Mesenchymal stem cell (in vitro differentiated cells and primary cell): ENCODE results near the gene USP14.
A peak's percentile ranks its signal among the peaks of the same experiment; 100 is the strongest.

Source experiments
- DNase-seq: peaks from one replicate; pipeline ENCODE4 v3.0.0-alpha.2; 2013
- H2AFZ ChIP-seq: one replicate; pipeline ENCODE4 v1.6.1; 2013; ENCODE audit warnings: low read depth, mild to moderate bottlenecking, control low read depth, inconsistent platforms, low read length, moderate library complexity
- H2AK5ac ChIP-seq: 2 replicates; pipeline ENCODE4 v1.6.1; 2013; ENCODE audit warnings: low read length, moderate library complexity, mild to moderate bottlenecking, inconsistent platforms; ENCODE audit not compliant: severe bottlenecking
- H2BK120ac ChIP-seq: one replicate; pipeline ENCODE4 v1.6.1; 2013; ENCODE audit warnings: low read depth, mild to moderate bottlenecking, inconsistent platforms, low read length, moderate library complexity
- H2BK12ac ChIP-seq, 2 experiments: one replicate each; pipeline ENCODE4 v1.6.1; 2013; ENCODE audit warnings: inconsistent platforms in 2 of 2, low read length in 2 of 2, mild to moderate bottlenecking in 2 of 2, moderate library complexity in 2 of 2, control low read depth in 1 of 2
- H2BK15ac ChIP-seq: one replicate; pipeline ENCODE4 v1.6.1; 2013; ENCODE audit warnings: mild to moderate bottlenecking, low read depth, inconsistent platforms; ENCODE audit not compliant: poor library complexity, severe bottlenecking
- H2BK5ac ChIP-seq: 2 replicates; pipeline ENCODE4 v1.6.1; 2013; ENCODE audit warnings: low read depth, mild to moderate bottlenecking, low read length, control low read depth, inconsistent platforms; ENCODE audit not compliant: poor library complexity, severe bottlenecking
- H3K14ac ChIP-seq, 2 experiments: one replicate each; pipeline ENCODE4 v1.6.1; 2013; ENCODE audit warnings: inconsistent platforms in 2 of 2, low read length in 2 of 2, control low read depth in 1 of 2, mild to moderate bottlenecking in 1 of 2, moderate library complexity in 1 of 2
- H3K18ac ChIP-seq, 2 experiments: one replicate each; pipeline ENCODE4 v1.6.1; 2013; ENCODE audit warnings: inconsistent platforms in 2 of 2, low read length in 2 of 2, control low read depth in 1 of 2, low read depth in 1 of 2, mild to moderate bottlenecking in 1 of 2
- H3K23ac ChIP-seq, 2 experiments: one replicate each; pipeline ENCODE4 v1.6.1; 2013; ENCODE audit warnings: inconsistent platforms in 2 of 2, low read length in 2 of 2, mild to moderate bottlenecking in 2 of 2, moderate library complexity in 2 of 2, control low read depth in 1 of 2
- H3K27ac ChIP-seq: 2 replicates; pipeline ENCODE4 v1.5.1; 2013; ENCODE audit warnings: mild to moderate bottlenecking, moderate library complexity, low read length, control low read depth, inconsistent platforms; ENCODE audit not compliant: poor library complexity, severe bottlenecking
- H3K27me3 ChIP-seq, 2 experiments: 2 replicates each; pipeline versions ENCODE4 v1.6.1 to v1.7.0; 2013; ENCODE audit warnings: low read length in 2 of 2, mild to moderate bottlenecking in 2 of 2, moderate library complexity in 2 of 2, control low read depth in 1 of 2, inconsistent platforms in 1 of 2; ENCODE audit not compliant: control insufficient read depth in 1 of 2, insufficient read depth in 1 of 2
- H3K36me3 ChIP-seq, 2 experiments: 2 replicates each; pipeline versions ENCODE4 v1.6.1 to v1.7.0; 2013; ENCODE audit warnings: low read length in 2 of 2, control low read depth in 1 of 2, inconsistent platforms in 1 of 2, low read depth in 1 of 2, mild to moderate bottlenecking in 1 of 2; ENCODE audit not compliant: insufficient read depth in 2 of 2, control insufficient read depth in 1 of 2
- H3K4ac ChIP-seq, 2 experiments: one replicate each; pipeline ENCODE4 v1.6.1; 2013; ENCODE audit warnings: inconsistent platforms in 2 of 2, low read length in 2 of 2, mild to moderate bottlenecking in 2 of 2, moderate library complexity in 2 of 2, control low read depth in 1 of 2, low read depth in 1 of 2
- H3K4me1 ChIP-seq: 2 replicates; pipeline ENCODE4 v1.6.1; 2013; ENCODE audit warnings: low read depth, low read length, control low read depth; ENCODE audit not compliant: control insufficient read depth, insufficient read depth
- H3K4me2 ChIP-seq: 2 replicates; pipeline ENCODE4 v1.6.1; 2013; ENCODE audit warnings: low read length, mild to moderate bottlenecking, inconsistent platforms; ENCODE audit not compliant: poor library complexity, severe bottlenecking
- H3K4me3 ChIP-seq, 2 experiments: 2 replicates each; pipeline versions ENCODE4 v1.5.1 to v1.7.0; 2013; ENCODE audit warnings: low read length in 2 of 2, mild to moderate bottlenecking in 2 of 2, control low read depth in 1 of 2, low read depth in 1 of 2; ENCODE audit not compliant: insufficient read depth in 1 of 2
- H3K79me1 ChIP-seq: replicated peaks from 2 replicates; pipeline ENCODE4 v1.6.1; 2013; ENCODE audit warnings: mild to moderate bottlenecking, control low read depth, low read length, inconsistent platforms; ENCODE audit not compliant: poor library complexity, severe bottlenecking
- H3K9ac ChIP-seq: 2 replicates; pipeline ENCODE4 v1.7.0; 2013; ENCODE audit warnings: mild to moderate bottlenecking, low read length, moderate library complexity
- H3K9me3 ChIP-seq: 2 replicates; pipeline ENCODE4 v1.7.0; 2013; ENCODE audit warnings: mild to moderate bottlenecking, low read length; ENCODE audit not compliant: control insufficient read depth
- H4K8ac ChIP-seq: one replicate; pipeline ENCODE4 v1.6.1; 2013; ENCODE audit warnings: inconsistent platforms, mild to moderate bottlenecking, low read length, moderate library complexity
- H4K91ac ChIP-seq: one replicate; pipeline ENCODE4 v1.6.1; 2013; ENCODE audit warnings: mild to moderate bottlenecking, low read length, inconsistent platforms
- WGBS: methylation state at CpG from one replicate; pipeline ENCODE4 v1.1.7; 2013; ENCODE audit warnings: mixed read lengths; 5-methylcytosine and 5-hydroxymethylcytosine counted together

Gene USP14

DNA sequence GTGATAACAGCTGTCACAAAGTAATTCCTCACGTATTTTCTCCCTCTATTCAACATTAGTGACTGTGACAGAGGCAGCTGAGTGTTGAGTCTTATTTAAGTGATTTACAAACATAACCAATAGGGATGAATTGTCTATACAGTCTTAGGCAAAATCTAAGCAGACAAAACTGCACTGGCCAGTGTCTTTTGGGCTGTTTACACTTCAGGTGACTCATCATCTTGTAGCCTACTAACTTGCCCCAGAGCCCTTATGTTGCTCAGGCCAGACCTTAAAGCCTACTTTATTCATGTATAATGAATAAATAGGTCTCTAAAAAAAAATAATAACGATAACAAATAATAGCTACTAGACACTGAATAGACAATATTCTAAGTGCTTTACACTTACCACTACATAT is 92.3 kb downstream of the USP14 start:
- no peak overlapping the region for H3K4me3 ChIP-seq

DNA sequence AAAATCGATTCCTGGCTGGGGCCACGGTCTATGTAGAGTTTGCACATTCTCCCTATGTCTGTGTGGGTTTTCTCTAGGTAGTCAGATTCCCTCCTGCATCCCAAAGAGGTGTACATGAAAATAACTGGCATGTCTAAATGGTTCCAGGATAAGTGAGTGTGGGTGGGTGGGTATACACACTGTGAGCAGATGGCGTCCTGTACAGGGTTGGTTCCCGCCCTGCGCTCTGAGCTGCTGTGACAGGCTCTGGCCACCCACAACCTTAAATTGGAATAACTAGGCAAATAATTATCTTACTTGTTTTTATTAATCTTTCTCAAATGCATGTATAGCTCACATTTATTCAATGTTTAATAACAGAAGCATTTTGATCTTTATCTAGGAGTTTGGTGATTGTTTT is 93.2 kb downstream of the USP14 start:
- H3K27me3 ChIP-seq = no peaks in the 10 kb centered on the region
- no peak overlapping the region for H3K4me3 ChIP-seq
- no peak overlapping the region for H3K27ac ChIP-seq
- no peak overlapping the region for H3K4ac ChIP-seq
- H4K91ac ChIP-seq = no peak overlapping the region
- H3K23ac ChIP-seq = no peak overlapping the region
- no peaks in the 10 kb centered on the region for H3K4me1 ChIP-seq
- DNase-seq = no peak
- 100% methylated on average over 3 of the region's 5 CpGs for WGBS
- peaks cover 5% of the 10 kb centered on the region for H3K79me1 ChIP-seq
- no peak overlapping the region for H3K18ac ChIP-seq
- peaks cover 14 to 93% of the 10 kb centered on the region in 2 experiments for H3K36me3 ChIP-seq
- no peak overlapping the region for H2BK15ac ChIP-seq
- H2AK5ac ChIP-seq = no peak overlapping the region
- no peak overlapping the region for H2AFZ ChIP-seq
- H4K8ac ChIP-seq = no peak overlapping the region
- H2BK5ac ChIP-seq = no peak overlapping the region
- no peak overlapping the region for H3K4me2 ChIP-seq
- H2BK12ac ChIP-seq = no peak overlapping the region
- H3K14ac ChIP-seq = no peak overlapping the region
- H3K9me3 ChIP-seq = no peaks in the 10 kb centered on the region
- H3K9ac ChIP-seq = no peak overlapping the region
- no peak overlapping the region for H2BK120ac ChIP-seq

More for the DNA sequence above, 92.3 kb downstream of the USP14 start:
- H3K14ac ChIP-seq = no peak overlapping the region
- H2BK5ac ChIP-seq = no peak overlapping the region
- H3K4ac ChIP-seq = no peak overlapping the region
- no peak overlapping the region for H3K9ac ChIP-seq
- no peaks in the 10 kb centered on the region for H3K9me3 ChIP-seq
- H3K4me1 ChIP-seq = no peaks in the 10 kb centered on the region
- H2BK120ac ChIP-seq = no peak overlapping the region
- H3K36me3 ChIP-seq = peaks cover 14 to 93% of the 10 kb centered on the region in 2 experiments
- no peak overlapping the region for H2AFZ ChIP-seq
- no peak overlapping the region for H3K4me2 ChIP-seq
- peaks cover 3% of the 10 kb centered on the region for H3K79me1 ChIP-seq
- H2BK15ac ChIP-seq = no peak overlapping the region
- peak; percentile 72 for DNase-seq
- H3K27me3 ChIP-seq = no peaks in the 10 kb centered on the region
- H3K18ac ChIP-seq = no peak overlapping the region
- H2AK5ac ChIP-seq = no peak overlapping the region
- no peak overlapping the region for H4K91ac ChIP-seq
- no CpG with 5 or more reads among the region's 2 CpGs for WGBS
- no peak overlapping the region for H2BK12ac ChIP-seq
- no peak overlapping the region for H3K27ac ChIP-seq
- H3K23ac ChIP-seq = no peak overlapping the region
- H4K8ac ChIP-seq = no peak overlapping the region

DNA sequence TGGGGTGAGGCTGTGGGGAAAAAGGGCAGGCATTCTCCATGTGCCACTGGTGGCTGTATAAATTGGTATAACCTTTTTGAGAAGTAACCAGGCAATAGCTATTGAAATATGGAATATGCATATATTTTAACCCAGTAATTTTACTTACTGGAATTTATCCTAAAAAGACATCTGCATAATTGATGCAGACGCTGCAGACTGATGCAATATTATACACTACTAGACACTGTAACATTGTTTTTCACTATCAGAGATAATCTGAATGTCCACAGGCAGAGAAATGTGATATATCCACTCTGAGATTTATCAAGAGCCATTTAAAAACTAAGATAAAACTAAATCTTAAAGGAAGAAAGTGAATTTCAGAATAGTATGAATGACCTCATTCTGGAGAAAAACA is 94.8 kb downstream of the USP14 start:
- Histone ChIP-seq H3K14ac (no peak overlapping the region), H3K4me2 (no peak overlapping the region), H2AFZ (no peak overlapping the region), H2BK15ac (no peak overlapping the region), H3K18ac (no peak overlapping the region), H4K8ac (no peak overlapping the region), H3K27ac (no peak overlapping the region), H2BK12ac (no peak overlapping the region), H3K4me1 (no peaks in the 10 kb centered on the region), H2AK5ac (no peak overlapping the region), H3K4me3 (no peak overlapping the region), H3K79me1 (peaks cover 3% of the 10 kb centered on the region), H4K91ac (no peak overlapping the region), H3K9ac (no peak overlapping the region), H2BK5ac (no peak overlapping the region), H3K23ac (no peak overlapping the region), H3K4ac (no peak overlapping the region), H3K36me3 (peaks cover 13 to 94% of the 10 kb centered on the region in 2 experiments), H3K9me3 (no peaks in the 10 kb centered on the region), H2BK120ac (no peak overlapping the region), H3K27me3 (no peaks in the 10 kb centered on the region)
- WGBS = no CpG with 5 or more reads among the region's 1 CpG
- no peak for DNase-seq

DNA sequence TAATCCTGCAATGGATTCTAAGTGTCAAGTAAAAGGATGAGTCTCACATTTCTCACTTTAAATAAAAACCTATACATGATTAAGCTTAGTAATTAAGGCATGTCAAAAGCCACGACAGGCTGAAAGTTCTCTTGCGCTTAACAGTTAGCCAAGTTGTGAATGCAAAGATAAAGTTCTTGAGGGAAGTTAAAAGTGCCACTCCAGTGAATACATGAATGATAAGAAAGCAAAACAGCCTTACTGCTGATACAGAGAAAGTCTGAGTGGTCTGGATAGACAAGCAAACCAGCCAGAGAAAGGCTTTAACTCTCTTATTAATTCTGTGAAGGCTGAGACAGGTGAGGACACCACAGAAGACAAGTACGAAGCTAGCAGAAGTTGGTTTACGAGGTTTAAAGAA is 96.8 kb downstream of the USP14 start:
- no peaks in the 10 kb centered on the region for H3K9me3 ChIP-seq
- no peak overlapping the region for H3K27ac ChIP-seq
- no peak overlapping the region for H3K14ac ChIP-seq
- peaks cover 10 to 100% of the 10 kb centered on the region in 2 experiments for H3K36me3 ChIP-seq
- WGBS = over 99% methylated on average over 4 of the region's 4 CpGs
- H2AFZ ChIP-seq = no peak overlapping the region
- H3K27me3 ChIP-seq = no peaks in the 10 kb centered on the region
- no peak overlapping the region for H2BK12ac ChIP-seq
- H3K79me1 ChIP-seq = peaks cover 2% of the 10 kb centered on the region
- no peak overlapping the region for H3K23ac ChIP-seq
- no peak overlapping the region for H4K8ac ChIP-seq
- no peak overlapping the region for H4K91ac ChIP-seq
- no peak overlapping the region for H3K4ac ChIP-seq
- no peak overlapping the region for H2BK120ac ChIP-seq
- H3K18ac ChIP-seq = no peak overlapping the region
- no peak overlapping the region for H3K4me3 ChIP-seq
- H2BK5ac ChIP-seq = no peak overlapping the region
- no peak overlapping the region for H3K4me2 ChIP-seq
- H3K4me1 ChIP-seq = no peaks in the 10 kb centered on the region
- no peak overlapping the region for H2BK15ac ChIP-seq
- no peak for DNase-seq
- H3K9ac ChIP-seq = no peak overlapping the region
- no peak overlapping the region for H2AK5ac ChIP-seq
